Gastrocnemius medialis (tissue), 4 donors: ENCODE results near the gene DAZAP2. TPM values are rescaled to one million over a fixed set of nuclear protein-coding genes. Genes with fewer than 3 reads are reported as not detected.

Experiments used
- ATAC-seq, 2 donors: fragments of 150-250 bp; one replicate each; pipeline ENCODE4 v1.9.1; 2016
- DNase-seq, 2 donors: peaks; one replicate each; pipeline ENCODE4 v3.0.0-alpha.2; 2019
- H3K27ac ChIP-seq, 4 donors: fragments of 200-600 bp; sonication (generic); 1 replicate in 1 of 4; 2 replicates in 3 of 4; pipeline ENCODE4 v1.5.1; 2016 to 2018; ENCODE audit warnings: mild to moderate bottlenecking in 2 of 4, moderate library complexity in 1 of 4
- H3K27me3 ChIP-seq, 3 donors: fragments of 200-600 bp; sonication (generic) in 2 of 3; 1 replicate in 1 of 3; 2 replicates in 2 of 3; pipeline versions ENCODE4 v1.5.1 to v1.6.0; 2016 to 2019; ENCODE audit warnings: mild to moderate bottlenecking in 1 of 3, moderate library complexity in 1 of 3
- H3K36me3 ChIP-seq, 2 donors: fragments of 200-600 bp; sonication (generic) in 1 of 2; one replicate each; pipeline ENCODE4 v1.5.1; 2017 to 2018
- H3K4me1 ChIP-seq, 2 donors: fragments of 200-600 bp; sonication (generic) in 1 of 2; one replicate each; pipeline ENCODE4 v1.5.1; 2016 to 2017; ENCODE audit warnings: mild to moderate bottlenecking in 2 of 2
- H3K4me3 ChIP-seq, 4 donors: fragments of 200-600 bp; sonication (generic) in 3 of 4; 1 replicate in 1 of 4; 2 replicates in 3 of 4; pipeline ENCODE4 v1.5.1; 2016 to 2019; ENCODE audit warnings: mild to moderate bottlenecking in 2 of 4
- H3K9me3 ChIP-seq, 3 donors: fragments of 200-600 bp; sonication (generic) in 2 of 3; 1 replicate in 1 of 3; 2 replicates in 2 of 3; pipeline ENCODE4 v1.5.1; 2016 to 2019
- POLR2A ChIP-seq, 2 donors: fragments of 450-650 bp; IDR thresholded peaks; one replicate each; pipeline ENCODE4 v1.6.1; 2017; ENCODE audit warnings: antibody characterized with exemption in 2 of 2, mild to moderate bottlenecking in 2 of 2, moderate library complexity in 2 of 2
- in situ Hi-C, 4 donors: fragments of 200-750 bp; cut with MboI; loops; one replicate each; pipeline versions ENCODE4 v1.15.0 to v1.8.0; 2017; ENCODE audit warnings: low sequenced_read_pairs in 4 of 4
- intact Hi-C: fragments of 100-400 bp; cut with DNase I; formaldehyde crosslinking; loops from one replicate; pipeline ENCODE4 v1.15.1; 2023; ENCODE audit warnings: low total_unique reads
- total RNA-seq, 4 donors: library from RNA; depleted of rRNA; stranded (reverse); fragments of >200 nt; gene quantifications; one replicate each; pipeline versions ENCODE4 v1.1.0 to v1.2.3, GENCODE V29; 2016
- TF ChIP-seq, protein P1 (sequence below), 5 experiments: fragments of 450-650 bp in 3 of 5; fragments of 200-600 bp in 2 of 5; sonication (generic) in 2 of 5; IDR thresholded peaks in 4 of 5; conservative IDR thresholded peaks in 1 of 5; 1 replicate in 4 of 5; 2 replicates in 1 of 5; pipeline ENCODE4 v1.5.1; 2016 to 2019; ENCODE audit warnings: antibody characterized with exemption in 5 of 5, mild to moderate bottlenecking in 3 of 5, moderate library complexity in 3 of 5

Gene DAZAP2
- total RNA-seq, 4 donors from 2014 or later, result 204 to 274 (median 246) TPM

- TF ChIP-seq, protein P1, sequence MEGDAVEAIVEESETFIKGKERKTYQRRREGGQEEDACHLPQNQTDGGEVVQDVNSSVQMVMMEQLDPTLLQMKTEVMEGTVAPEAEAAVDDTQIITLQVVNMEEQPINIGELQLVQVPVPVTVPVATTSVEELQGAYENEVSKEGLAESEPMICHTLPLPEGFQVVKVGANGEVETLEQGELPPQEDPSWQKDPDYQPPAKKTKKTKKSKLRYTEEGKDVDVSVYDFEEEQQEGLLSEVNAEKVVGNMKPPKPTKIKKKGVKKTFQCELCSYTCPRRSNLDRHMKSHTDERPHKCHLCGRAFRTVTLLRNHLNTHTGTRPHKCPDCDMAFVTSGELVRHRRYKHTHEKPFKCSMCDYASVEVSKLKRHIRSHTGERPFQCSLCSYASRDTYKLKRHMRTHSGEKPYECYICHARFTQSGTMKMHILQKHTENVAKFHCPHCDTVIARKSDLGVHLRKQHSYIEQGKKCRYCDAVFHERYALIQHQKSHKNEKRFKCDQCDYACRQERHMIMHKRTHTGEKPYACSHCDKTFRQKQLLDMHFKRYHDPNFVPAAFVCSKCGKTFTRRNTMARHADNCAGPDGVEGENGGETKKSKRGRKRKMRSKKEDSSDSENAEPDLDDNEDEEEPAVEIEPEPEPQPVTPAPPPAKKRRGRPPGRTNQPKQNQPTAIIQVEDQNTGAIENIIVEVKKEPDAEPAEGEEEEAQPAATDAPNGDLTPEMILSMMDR (IDR thresholded peaks at IDR 0.05 in 4 of 5, conservative IDR thresholded peaks at IDR 0.05 in 1 of 5), result no peak
- TF ChIP-seq POLR2A (IDR thresholded peaks at IDR 0.05), result no peak
- H3K36me3 ChIP-seq, result peaks cover 0 to 8% of the 10 kb centered on the region in 2 donors
- no peak for ATAC-seq
Observed at GRCh38 chr12:51210690-51211395, 27.8 kb upstream of the DAZAP2 start.

GRCh38 chr12:51214895-51215294 is 23.7 kb upstream of the DAZAP2 start:
- no peak for ATAC-seq
- no peak for TF ChIP-seq POLR2A (IDR thresholded peaks at IDR 0.05)
- TF ChIP-seq, protein P1 (IDR thresholded peaks at IDR 0.05 in 4 of 5, conservative IDR thresholded peaks at IDR 0.05 in 1 of 5), result no peak

More at GRCh38 chr12:51210690-51211395, 27.8 kb upstream of the DAZAP2 start:
- in situ Hi-C loops, result no loop called here
- intact Hi-C loops, result no loop called here
- Histone ChIP-seq H3K27me3 (no peaks in the 10 kb centered on the region), H3K9me3 (no peaks in the 10 kb centered on the region), H3K27ac (no peak overlapping the region), H3K4me3 (no peak overlapping the region), H3K4me1 (no peaks in the 10 kb centered on the region)
- DNase-seq, result no peak

DNA sequence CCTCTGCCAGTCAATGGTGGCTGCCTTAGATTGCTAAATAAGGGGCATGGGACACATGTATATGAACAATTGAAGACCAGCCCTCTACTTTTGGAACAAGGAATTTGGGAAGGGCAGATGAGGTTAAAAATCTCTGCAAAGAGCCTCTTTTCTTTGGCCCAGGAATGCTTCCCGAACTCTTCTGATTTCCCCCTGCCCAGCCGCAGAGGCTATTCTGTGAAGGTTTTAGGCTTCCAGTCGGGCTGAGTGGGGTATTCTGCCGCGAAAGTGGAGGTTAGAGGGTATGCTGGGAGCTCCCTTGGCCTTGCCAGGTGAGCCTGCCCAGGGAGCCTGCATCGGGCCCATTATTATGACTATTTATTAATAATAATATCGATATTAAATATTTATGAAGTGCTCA is 22.0 kb upstream of the DAZAP2 start:
- H3K4me3 ChIP-seq, result peak overlapping the region; percentile 85 to 98 (median 89)
- H3K9me3 ChIP-seq, result no peaks in the 10 kb centered on the region
- no peaks in the 10 kb centered on the region for H3K36me3 ChIP-seq
- no peaks in the 10 kb centered on the region for H3K27me3 ChIP-seq
- H3K27ac ChIP-seq, result peak overlapping the region; percentile 98 to 100 (median 99)
- DNase-seq, result no peak
- H3K4me1 ChIP-seq, result peaks cover 17 to 19% of the 10 kb centered on the region in 2 donors
- intact Hi-C loops (loop anchor here (1.0 to 5.0 kb wide), 3 partner anchors 134 to 289 kb away; partner anchors contain the start of gene CSRNP2), in situ Hi-C loops (no loop called here)
- TF ChIP-seq, protein P1 (IDR thresholded peaks at IDR 0.05 in 4 of 5, conservative IDR thresholded peaks at IDR 0.05 in 1 of 5), result no peak
- TF ChIP-seq POLR2A (IDR thresholded peaks at IDR 0.05), result no peak
- ATAC-seq, result no peak

More at GRCh38 chr12:51214895-51215294, 23.7 kb upstream of the DAZAP2 start:
- Histone ChIP-seq H3K4me3 (no peak overlapping the region), H3K27me3 (no peaks in the 10 kb centered on the region), H3K4me1 (peaks cover 17 to 19% of the 10 kb centered on the region in 2 donors), H3K27ac (no peak overlapping the region), H3K9me3 (no peaks in the 10 kb centered on the region), H3K36me3 (no peaks in the 10 kb centered on the region)
- in situ Hi-C loops (no loop called here), intact Hi-C loops (loop anchor here (5.0 kb wide), 2 partner anchors 133 to 288 kb away; partner anchors contain the start of gene CSRNP2)
- DNase-seq, result no peak

GRCh38 chr12:51217133-51217967 is 21.3 kb upstream of the DAZAP2 start:
- Histone ChIP-seq H3K27ac (peak overlapping the region; percentile 98 to 100 (median 99)), H3K36me3 (no peaks in the 10 kb centered on the region), H3K9me3 (no peaks in the 10 kb centered on the region), H3K4me3 (peak overlapping the region; percentile 85 to 98 (median 89)), H3K27me3 (no peaks in the 10 kb centered on the region), H3K4me1 (peaks cover 17 to 19% of the 10 kb centered on the region in 2 donors)
- DNase-seq (peak; percentile 36 to 63), ATAC-seq (peak; percentile 54 to 57)
- TF ChIP-seq, protein P1 (IDR thresholded peaks at IDR 0.05 in 4 of 5, conservative IDR thresholded peaks at IDR 0.05 in 1 of 5), result peak in 4 of 5 experiments; percentile 13 to 46 (median 32)
- peak; percentile 16 to 41 for TF ChIP-seq POLR2A (IDR thresholded peaks at IDR 0.05)
- intact Hi-C loops (loop anchor here (1.0 to 5.0 kb wide), 3 partner anchors 135 to 290 kb away; partner anchors contain the start of gene CSRNP2), in situ Hi-C loops (no loop called here)
